GM12891 (cell line): ENCODE data around the gene EPHA1.

Source experiments
- POLR2A ChIP-seq: IDR thresholded peaks from 2 replicates; pipeline ENCODE4 v1.6.1; 2011; ENCODE audit warnings: low read depth, low read length, control low read depth
- POLR2AphosphoS5 ChIP-seq: IDR thresholded peaks from 2 replicates; pipeline ENCODE4 v1.6.1; 2011; ENCODE audit warnings: low read depth, low read length, control low read depth
- TAF1 ChIP-seq: IDR thresholded peaks from 2 replicates; pipeline ENCODE4 v1.6.1; 2011; ENCODE audit warnings: low read depth, low read length, control low read depth

DNA sequence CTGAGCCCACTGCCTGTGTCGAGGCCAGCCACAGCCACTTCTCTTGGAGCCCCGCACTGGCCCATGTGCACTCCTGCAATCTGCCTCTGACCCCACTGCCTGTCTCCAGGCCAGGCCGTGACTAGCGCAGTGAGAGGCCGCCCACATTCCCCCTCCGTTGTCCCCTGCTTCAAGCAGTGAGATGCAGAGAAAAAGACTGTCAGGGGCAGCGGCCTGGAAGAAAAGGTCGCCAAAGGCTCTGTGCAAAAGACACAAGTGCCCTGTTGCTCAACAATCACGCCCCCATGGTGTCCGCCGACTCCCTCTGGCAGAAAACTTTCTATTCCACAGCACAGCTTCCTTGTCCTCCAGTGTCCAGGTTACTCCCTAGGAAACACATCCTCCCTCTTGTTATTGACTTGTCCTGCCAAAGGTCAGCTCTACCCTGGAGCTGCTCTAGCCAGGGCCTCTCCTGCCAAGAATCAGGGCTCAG, 56.1 kb downstream of the EPHA1 start:
- TF ChIP-seq POLR2A (no peak), TAF1 (no peak), POLR2AphosphoS5 (no peak)
